ENCODE results near the gene MACO1.
A peak's percentile ranks its signal among the peaks of the same experiment; 100 is the strongest.
"Not testable (repeated sequence)": the region's sequence is repeated elsewhere in the genome, so short reads cannot be mapped to it uniquely, and the experiment has no call there.

The MACO1 gene

GRCh38 chr1:25430073-25430966, at the start of gene MACO1:
MACO1 (plus strand) TSS chr1:25430897; CDS start chr1:25431099, 202 bp downstream.
- peak; percentile 97 for DNase-seq
- Mint-ChIP-seq H3K4me3 (peak within 1 kb of the TSS; percentile 94), H3K27me3 (ENCODE audit: low read depth, poor library complexity) (no peaks in the 10 kb centered on the region), H3K27ac (peak within 1 kb of the TSS; percentile 88), H3K36me3 (ENCODE audit: low read depth) (no peaks in the 10 kb centered on the region), H3K4me1 (peaks cover 44% of the 10 kb centered on the region), H3K9me3 (no peaks in the 10 kb centered on the region)
- no peak for TF ChIP-seq CTCF (IDR thresholded peaks at IDR 0.05)

GRCh38 chr1:25382543-25382942, 48.2 kb upstream of the MACO1 start:
- DNase-seq; H3K4me3 Mint-ChIP-seq; H3K36me3 Mint-ChIP-seq (ENCODE audit: low read depth); H3K27ac Mint-ChIP-seq; H3K4me1 Mint-ChIP-seq: not testable (repeated sequence)
- peaks cover 11% of the 10 kb centered on the region for H3K9me3 Mint-ChIP-seq
- peaks cover 17% of the 10 kb centered on the region for H3K27me3 Mint-ChIP-seq (ENCODE audit: low read depth, poor library complexity)

- H3K4me3 Mint-ChIP-seq; H3K4me1 Mint-ChIP-seq; H3K36me3 Mint-ChIP-seq (ENCODE audit: low read depth); DNase-seq; H3K27ac Mint-ChIP-seq: not testable (repeated sequence)
- H3K27me3 Mint-ChIP-seq (ENCODE audit: low read depth, poor library complexity) = peaks cover 20% of the 10 kb centered on the region
- peaks cover 11% of the 10 kb centered on the region for H3K9me3 Mint-ChIP-seq
Measured at GRCh38 chr1:25383090-25383489, 47.6 kb upstream of the MACO1 start.

- H3K27ac Mint-ChIP-seq = not testable (repeated sequence)
Measured at GRCh38 chr1:25383875-25384274, 46.8 kb upstream of the MACO1 start.

GRCh38 chr1:25387096-25387495, 43.6 kb upstream of the MACO1 start:
- H3K4me3 Mint-ChIP-seq; H3K9me3 Mint-ChIP-seq; H3K36me3 Mint-ChIP-seq (ENCODE audit: low read depth); DNase-seq; H3K27ac Mint-ChIP-seq; H3K4me1 Mint-ChIP-seq: not testable (repeated sequence)
- peaks cover 30% of the 10 kb centered on the region for H3K27me3 Mint-ChIP-seq (ENCODE audit: low read depth, poor library complexity)

More at GRCh38 chr1:25383875-25384274, 46.8 kb upstream of the MACO1 start:
- Mint-ChIP-seq H3K9me3 (peaks cover 11% of the 10 kb centered on the region), H3K27me3 (ENCODE audit: low read depth, poor library complexity) (peaks cover 24% of the 10 kb centered on the region)
- not testable (repeated sequence) for DNase-seq; H3K4me3 Mint-ChIP-seq; H3K36me3 Mint-ChIP-seq (ENCODE audit: low read depth); H3K4me1 Mint-ChIP-seq

- H3K4me3 Mint-ChIP-seq; H3K27ac Mint-ChIP-seq; H3K4me1 Mint-ChIP-seq; DNase-seq; H3K36me3 Mint-ChIP-seq (ENCODE audit: low read depth); H3K9me3 Mint-ChIP-seq: not testable (repeated sequence)
- H3K27me3 Mint-ChIP-seq (ENCODE audit: low read depth, poor library complexity) = peaks cover 27% of the 10 kb centered on the region
Measured at GRCh38 chr1:25388691-25389090, 42.0 kb upstream of the MACO1 start.

- DNase-seq; H3K4me1 Mint-ChIP-seq; H3K27ac Mint-ChIP-seq; H3K9me3 Mint-ChIP-seq; H3K36me3 Mint-ChIP-seq (ENCODE audit: low read depth); H3K4me3 Mint-ChIP-seq: not testable (repeated sequence)
- H3K27me3 Mint-ChIP-seq (ENCODE audit: low read depth, poor library complexity) = peaks cover 25% of the 10 kb centered on the region
Measured at GRCh38 chr1:25389721-25390120, 41.0 kb upstream of the MACO1 start.

GRCh38 chr1:25392841-25393240, 37.9 kb upstream of the MACO1 start:
- Mint-ChIP-seq H3K4me1 (peaks cover 10% of the 10 kb centered on the region), H3K36me3 (ENCODE audit: low read depth) (no peaks in the 10 kb centered on the region), H3K27me3 (ENCODE audit: low read depth, poor library complexity) (peaks cover 34% of the 10 kb centered on the region), H3K27ac (no peak overlapping the region), H3K9me3 (no peaks in the 10 kb centered on the region), H3K4me3 (no peak overlapping the region)
- TF ChIP-seq CTCF (IDR thresholded peaks at IDR 0.05) = no peak
- DNase-seq = no peak

- not testable (repeated sequence) for H3K4me1 Mint-ChIP-seq; H3K4me3 Mint-ChIP-seq; H3K27ac Mint-ChIP-seq; H3K36me3 Mint-ChIP-seq (ENCODE audit: low read depth); DNase-seq; H3K9me3 Mint-ChIP-seq
- peaks cover 40% of the 10 kb centered on the region for H3K27me3 Mint-ChIP-seq (ENCODE audit: low read depth, poor library complexity)
Measured at GRCh38 chr1:25397549-25397948, 33.1 kb upstream of the MACO1 start.

- not testable (repeated sequence) for H3K9me3 Mint-ChIP-seq; H3K36me3 Mint-ChIP-seq (ENCODE audit: low read depth); H3K4me1 Mint-ChIP-seq; H3K27ac Mint-ChIP-seq; DNase-seq; H3K4me3 Mint-ChIP-seq
- peaks cover 42% of the 10 kb centered on the region for H3K27me3 Mint-ChIP-seq (ENCODE audit: low read depth, poor library complexity)
Measured at GRCh38 chr1:25398079-25398478, 32.6 kb upstream of the MACO1 start.

Measured in nephron progenitor cell (in vitro differentiated cells).